CD4-positive, CD25-positive, alpha-beta regulatory T cell (primary cell): ENCODE measurements around the gene ARHGEF1. TPM values are rescaled to one million over a fixed set of nuclear protein-coding genes. Genes with fewer than 3 reads are reported as not detected.
A peak's percentile ranks its signal among the peaks of the same experiment; 100 is the strongest.

Experiments used
- ATAC-seq, 2 donors: fragments of 150-1000 bp; cut with Tn5 transposase; one replicate each; pipeline ENCODE4 v1.10.0; 2021; ENCODE audit warnings: low read depth in 2 of 2, moderate number of reproducible peaks in 2 of 2, moderate library complexity in 1 of 2
- DNase-seq, 3 donors: peaks; one replicate each; pipeline versions ENCODE4 v3.0.0 to v3.0.0-alpha.2; 2012 to 2022; ENCODE audit warnings: mixed read lengths in 1 of 3
- H3K27ac ChIP-seq: one replicate; pipeline ENCODE4 v1.7.0; 2013; ENCODE audit warnings: mild to moderate bottlenecking, low read length; ENCODE audit not compliant: insufficient read depth, poor library complexity, severe bottlenecking
- H3K27me3 ChIP-seq: one replicate; pipeline ENCODE4 v1.7.0; 2013; ENCODE audit warnings: low read length; ENCODE audit not compliant: control insufficient read depth, insufficient read depth
- H3K36me3 ChIP-seq: one replicate; pipeline ENCODE4 v1.7.0; 2013; ENCODE audit warnings: mild to moderate bottlenecking, low read length, moderate library complexity; ENCODE audit not compliant: control insufficient read depth, insufficient read depth
- H3K4me1 ChIP-seq: 2 replicates; pipeline ENCODE4 v1.7.0; 2013; ENCODE audit warnings: mild to moderate bottlenecking, low read length; ENCODE audit not compliant: insufficient read depth, control insufficient read depth, poor library complexity, severe bottlenecking
- H3K4me3 ChIP-seq: one replicate; pipeline ENCODE4 v1.7.0; 2013; ENCODE audit warnings: low read depth, mild to moderate bottlenecking, low read length, moderate library complexity
- H3K9me3 ChIP-seq, 2 experiments: 1 replicate in 1 of 2; 2 replicates in 1 of 2; pipeline ENCODE4 v1.7.0; 2013; ENCODE audit warnings: low read length in 2 of 2, mild to moderate bottlenecking in 1 of 2, moderate library complexity in 1 of 2; ENCODE audit not compliant: control insufficient read depth in 2 of 2
- H3K27ac Mint-ChIP-seq, 3 donors: one replicate each; pipeline ENCODE4 v1.8.0; 2020 to 2022; ENCODE audit warnings: mild to moderate bottlenecking in 3 of 3, mixed read lengths in 3 of 3, moderate library complexity in 2 of 3
- H3K27me3 Mint-ChIP-seq: one replicate; pipeline ENCODE4 v1.8.0; 2022; ENCODE audit warnings: mild to moderate bottlenecking, mixed read lengths
- H3K36me3 Mint-ChIP-seq: one replicate; pipeline ENCODE4 v1.8.0; 2020; ENCODE audit warnings: mixed read lengths
- H3K4me1 Mint-ChIP-seq, 4 donors: one replicate each; pipeline ENCODE4 v1.8.0; 2020 to 2022; ENCODE audit warnings: mixed read lengths in 4 of 4, mild to moderate bottlenecking in 1 of 4
- H3K4me3 Mint-ChIP-seq, 4 donors: one replicate each; pipeline ENCODE4 v1.8.0; 2020 to 2022; ENCODE audit warnings: mild to moderate bottlenecking in 4 of 4, mixed read lengths in 4 of 4, moderate library complexity in 3 of 4
- H3K9me3 Mint-ChIP-seq, 7 donors: one replicate each; pipeline ENCODE4 v1.8.0; 2020 to 2022; ENCODE audit warnings: mixed read lengths in 7 of 7, mild to moderate bottlenecking in 3 of 7, moderate library complexity in 2 of 7
- polyA plus RNA-seq, 4 donors: library from polyadenylated mRNA; unstranded; fragments of 300-500 nt; fragmentation: Illumina TruSeq; gene quantifications; one replicate each; pipeline ENCODE4 v1.2.3, GENCODE V29; 2021
- total RNA-seq: library from RNA; stranded (reverse); gene quantifications from one replicate; pipeline ENCODE4 v1.2.3, GENCODE V29; 2022

The ARHGEF1 gene
- total and polyA plus RNA-seq, 5 donors from 2014 or later, result 162 to 1,312 (median 183) TPM

GRCh38 chr19:41879670-41880328, 3.2 kb upstream of the ARHGEF1 start:
- Mint-ChIP-seq H3K36me3 (peaks cover 11% of the 10 kb centered on the region), H3K4me1 (peaks cover 4 to 76% (median 29%) of the 10 kb centered on the region in 4 donors), H3K27ac (peak overlapping the region; percentile 88 to 99 (median 95)), H3K4me3 (peak overlapping the region in 3 of 4 donors; percentile 62 to 83 (median 62)), H3K27me3 (peaks cover 4% of the 10 kb centered on the region), H3K9me3 (peaks cover 0 to 2% (median 0%) of the 10 kb centered on the region in 7 donors)
- ATAC-seq (no peak), DNase-seq (no peak)
- Histone ChIP-seq H3K36me3 (no peaks in the 10 kb centered on the region), H3K27ac (peak overlapping the region; percentile 57), H3K9me3 (no peaks in the 10 kb centered on the region), H3K27me3 (no peaks in the 10 kb centered on the region), H3K4me3 (no peak overlapping the region), H3K4me1 (peaks cover 73% of the 10 kb centered on the region)

GRCh38 chr19:41880329-41880708, 2.7 kb upstream of the ARHGEF1 start:
- DNase-seq, result no peak
- peaks cover 15% of the 10 kb centered on the region for H3K36me3 Mint-ChIP-seq
- H3K4me1 Mint-ChIP-seq, result peaks cover 4 to 75% (median 30%) of the 10 kb centered on the region in 4 donors
- Histone ChIP-seq H3K4me1 (peaks cover 73% of the 10 kb centered on the region), H3K27me3 (no peaks in the 10 kb centered on the region), H3K4me3 (no peak overlapping the region), H3K27ac (peak overlapping the region; percentile 57), H3K36me3 (no peaks in the 10 kb centered on the region), H3K9me3 (no peaks in the 10 kb centered on the region)
- peak overlapping the region in 3 of 4 donors; percentile 62 to 83 (median 62) for H3K4me3 Mint-ChIP-seq
- H3K27ac Mint-ChIP-seq, result peak overlapping the region; percentile 88 to 99 (median 95)
- peaks cover 0 to 2% (median 0%) of the 10 kb centered on the region in 7 donors for H3K9me3 Mint-ChIP-seq
- no peak for ATAC-seq
- peaks cover 4% of the 10 kb centered on the region for H3K27me3 Mint-ChIP-seq

- peaks cover 0 to 63% (median 28%) of the 10 kb centered on the region in 4 donors for H3K4me1 Mint-ChIP-seq
- no peak for ATAC-seq
- H3K4me1 ChIP-seq, result peaks cover 71% of the 10 kb centered on the region
Measured at GRCh38 chr19:41883463-41883820, 458 bp downstream of the ARHGEF1 start.

GRCh38 chr19:41883821-41884733, 1.1 kb downstream of the ARHGEF1 start:
- H3K9me3 ChIP-seq, result no peaks in the 10 kb centered on the region
- peaks cover 0 to 2% (median 0%) of the 10 kb centered on the region in 7 donors for H3K9me3 Mint-ChIP-seq
- peak overlapping the region; percentile 99 to 100 (median 100) for H3K4me3 Mint-ChIP-seq
- ATAC-seq (peak; percentile 74 to 78), DNase-seq (peak; percentile 79 to 95 (median 86))
- peak overlapping the region; percentile 97 to 100 (median 97) for H3K27ac Mint-ChIP-seq
- peaks cover 44% of the 10 kb centered on the region for H3K36me3 Mint-ChIP-seq
- peak overlapping the region; percentile 90 for H3K27ac ChIP-seq
- peaks cover 10% of the 10 kb centered on the region for H3K36me3 ChIP-seq
- H3K27me3 Mint-ChIP-seq, result no peaks in the 10 kb centered on the region
- peak overlapping the region; percentile 99 for H3K4me3 ChIP-seq
- H3K27me3 ChIP-seq, result no peaks in the 10 kb centered on the region
- H3K4me1 ChIP-seq, result peaks cover 71% of the 10 kb centered on the region
- H3K4me1 Mint-ChIP-seq, result peaks cover 0 to 63% (median 31%) of the 10 kb centered on the region in 4 donors

More at GRCh38 chr19:41883463-41883820, 458 bp downstream of the ARHGEF1 start:
- Histone ChIP-seq H3K4me3 (peak overlapping the region; percentile 99), H3K27ac (peak overlapping the region; percentile 90), H3K27me3 (no peaks in the 10 kb centered on the region), H3K36me3 (peaks cover 4% of the 10 kb centered on the region), H3K9me3 (no peaks in the 10 kb centered on the region)
- DNase-seq, result no peak
- Mint-ChIP-seq H3K4me3 (peak overlapping the region; percentile 99 to 100 (median 100)), H3K27me3 (no peaks in the 10 kb centered on the region), H3K27ac (peak overlapping the region; percentile 97 to 100 (median 97)), H3K36me3 (peaks cover 40% of the 10 kb centered on the region), H3K9me3 (peaks cover 0 to 2% (median 0%) of the 10 kb centered on the region in 7 donors)

GRCh38 chr19:41886761-41887710, 4.1 kb downstream of the ARHGEF1 start:
- Mint-ChIP-seq H3K4me1 (peaks cover 5 to 64% (median 42%) of the 10 kb centered on the region in 4 donors), H3K27ac (peak overlapping the region; percentile 97 to 100 (median 99)), H3K9me3 (peaks cover 0 to 2% (median 0%) of the 10 kb centered on the region in 7 donors), H3K27me3 (no peaks in the 10 kb centered on the region), H3K4me3 (peak overlapping the region; percentile 99 to 100 (median 100)), H3K36me3 (peaks cover 54% of the 10 kb centered on the region)
- DNase-seq (peak; percentile 59 to 93 (median 85)), ATAC-seq (peak; percentile 37 to 47)
- peaks cover 76% of the 10 kb centered on the region for H3K4me1 ChIP-seq
- no peaks in the 10 kb centered on the region for H3K9me3 ChIP-seq
- H3K27ac ChIP-seq, result peak overlapping the region; percentile 90
- H3K27me3 ChIP-seq, result no peaks in the 10 kb centered on the region
- peak overlapping the region; percentile 99 for H3K4me3 ChIP-seq
- H3K36me3 ChIP-seq, result peaks cover 31% of the 10 kb centered on the region

- H3K27me3 Mint-ChIP-seq, result no peaks in the 10 kb centered on the region
- peak; percentile 67 to 89 (median 79) for DNase-seq
- peaks cover 78% of the 10 kb centered on the region for H3K4me1 ChIP-seq
- peak overlapping the region; percentile 90 for H3K27ac ChIP-seq
- H3K9me3 ChIP-seq, result no peaks in the 10 kb centered on the region
- peaks cover 50% of the 10 kb centered on the region for H3K36me3 Mint-ChIP-seq
- H3K27me3 ChIP-seq, result no peaks in the 10 kb centered on the region
- H3K4me3 ChIP-seq, result peak overlapping the region; percentile 99
- H3K4me1 Mint-ChIP-seq, result peaks cover 5 to 59% (median 36%) of the 10 kb centered on the region in 4 donors
- peak; percentile 60 to 68 for ATAC-seq
- H3K36me3 ChIP-seq, result peaks cover 39% of the 10 kb centered on the region
- H3K27ac Mint-ChIP-seq, result peak overlapping the region; percentile 97 to 100 (median 99)
- no peaks in the 10 kb centered on the region for H3K9me3 Mint-ChIP-seq
- H3K4me3 Mint-ChIP-seq, result peak overlapping the region; percentile 99 to 100 (median 100)
Measured at GRCh38 chr19:41887711-41888382, 4.9 kb downstream of the ARHGEF1 start.
